ENCODE data around the gene BCL2.
A peak's percentile ranks its signal among the peaks of the same experiment; 100 is the strongest.
"Not testable (repeated sequence)": the region's sequence is repeated elsewhere in the genome, so short reads cannot be mapped to it uniquely, and the experiment has no call there.

Gene BCL2

GRCh38 chr18:63365876-63366212 lies 46.3 kb upstream of the BCL2 start:
- Histone ChIP-seq H3K9me3 (ENCODE audit: control insufficient read depth, low read length) (no peaks in the 10 kb centered on the region), H2AFZ (peak overlapping the region; percentile 94), H3K4me2 (ENCODE audit: low read length) (peak overlapping the region; percentile 60), H3K4me3 (ENCODE audit: low read depth, low read length) (peak overlapping the region; percentile 83), H3K79me2 (peaks cover 13% of the 10 kb centered on the region), H3K27me3 (ENCODE audit: control insufficient read depth, insufficient read depth, low read length) (no peaks in the 10 kb centered on the region), H3K36me3 (ENCODE audit: control insufficient read depth, insufficient read depth, low read length) (no peaks in the 10 kb centered on the region), H3K4me1 (peaks cover 8% of the 10 kb centered on the region), H3K9ac (no peak overlapping the region), H3K27ac (peak overlapping the region; percentile 97)
- TF ChIP-seq, protein P1, sequence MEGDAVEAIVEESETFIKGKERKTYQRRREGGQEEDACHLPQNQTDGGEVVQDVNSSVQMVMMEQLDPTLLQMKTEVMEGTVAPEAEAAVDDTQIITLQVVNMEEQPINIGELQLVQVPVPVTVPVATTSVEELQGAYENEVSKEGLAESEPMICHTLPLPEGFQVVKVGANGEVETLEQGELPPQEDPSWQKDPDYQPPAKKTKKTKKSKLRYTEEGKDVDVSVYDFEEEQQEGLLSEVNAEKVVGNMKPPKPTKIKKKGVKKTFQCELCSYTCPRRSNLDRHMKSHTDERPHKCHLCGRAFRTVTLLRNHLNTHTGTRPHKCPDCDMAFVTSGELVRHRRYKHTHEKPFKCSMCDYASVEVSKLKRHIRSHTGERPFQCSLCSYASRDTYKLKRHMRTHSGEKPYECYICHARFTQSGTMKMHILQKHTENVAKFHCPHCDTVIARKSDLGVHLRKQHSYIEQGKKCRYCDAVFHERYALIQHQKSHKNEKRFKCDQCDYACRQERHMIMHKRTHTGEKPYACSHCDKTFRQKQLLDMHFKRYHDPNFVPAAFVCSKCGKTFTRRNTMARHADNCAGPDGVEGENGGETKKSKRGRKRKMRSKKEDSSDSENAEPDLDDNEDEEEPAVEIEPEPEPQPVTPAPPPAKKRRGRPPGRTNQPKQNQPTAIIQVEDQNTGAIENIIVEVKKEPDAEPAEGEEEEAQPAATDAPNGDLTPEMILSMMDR (IDR thresholded peaks at IDR 0.05), result no peak

- H3K36me3 ChIP-seq (ENCODE audit: control insufficient read depth, insufficient read depth, low read length), result no peaks in the 10 kb centered on the region
- no peak overlapping the region for H3K4me2 ChIP-seq (ENCODE audit: low read length)
- H2AFZ ChIP-seq, result no peak overlapping the region
- H3K27me3 ChIP-seq (ENCODE audit: control insufficient read depth, insufficient read depth, low read length), result no peaks in the 10 kb centered on the region
- TF ChIP-seq, protein P1 (IDR thresholded peaks at IDR 0.05), result no peak
- H3K79me2 ChIP-seq, result peaks cover 13% of the 10 kb centered on the region
- no peak overlapping the region for H3K4me3 ChIP-seq (ENCODE audit: low read depth, low read length)
- no peaks in the 10 kb centered on the region for H3K9me3 ChIP-seq (ENCODE audit: control insufficient read depth, low read length)
- no peak overlapping the region for H3K9ac ChIP-seq
- H3K4me1 ChIP-seq, result peaks cover 8% of the 10 kb centered on the region
- H3K27ac ChIP-seq, result no peak overlapping the region
These were observed 44.4 kb upstream of the BCL2 start for GRCh38 chr18:63363951-63364350.

DNA sequence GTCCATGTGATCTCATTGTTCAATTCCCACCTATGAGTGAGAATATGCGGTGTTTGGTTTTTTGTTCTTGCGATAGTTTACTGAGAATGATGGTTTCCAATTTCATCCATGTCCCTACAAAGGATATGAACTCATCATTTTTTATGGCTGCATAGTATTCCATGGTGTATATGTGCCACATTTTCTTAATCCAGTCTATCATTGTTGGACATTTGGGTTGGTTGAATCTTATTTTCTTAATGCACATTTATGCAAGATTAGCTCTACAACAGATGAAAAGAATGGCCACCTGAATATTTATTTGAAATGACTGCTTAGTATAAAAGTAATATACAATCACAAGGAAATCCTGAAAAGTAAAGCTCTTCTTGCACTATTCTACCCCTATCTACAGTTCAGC lies 43.9 kb upstream of the BCL2 start:
- H3K9me3 ChIP-seq (ENCODE audit: control insufficient read depth, low read length); H3K4me1 ChIP-seq; H3K36me3 ChIP-seq (ENCODE audit: control insufficient read depth, insufficient read depth, low read length); H2AFZ ChIP-seq; H3K27ac ChIP-seq; H3K4me3 ChIP-seq (ENCODE audit: low read depth, low read length); H3K27me3 ChIP-seq (ENCODE audit: control insufficient read depth, insufficient read depth, low read length); H3K9ac ChIP-seq; H3K4me2 ChIP-seq (ENCODE audit: low read length): not testable (repeated sequence)
- peaks cover 13% of the 10 kb centered on the region for H3K79me2 ChIP-seq

- H3K79me2 ChIP-seq, result no peaks in the 10 kb centered on the region
- H3K9me3 ChIP-seq (ENCODE audit: control insufficient read depth, low read length), result no peaks in the 10 kb centered on the region
- H3K9ac ChIP-seq, result no peak overlapping the region
- H3K27ac ChIP-seq, result no peak overlapping the region
- no peak overlapping the region for H3K4me2 ChIP-seq (ENCODE audit: low read length)
- H2AFZ ChIP-seq, result no peak overlapping the region
- TF ChIP-seq, protein P1 (IDR thresholded peaks at IDR 0.05), result no peak
- no peak overlapping the region for H3K4me3 ChIP-seq (ENCODE audit: low read depth, low read length)
- no peaks in the 10 kb centered on the region for H3K4me1 ChIP-seq
- H3K36me3 ChIP-seq (ENCODE audit: control insufficient read depth, insufficient read depth, low read length), result no peaks in the 10 kb centered on the region
- no peaks in the 10 kb centered on the region for H3K27me3 ChIP-seq (ENCODE audit: control insufficient read depth, insufficient read depth, low read length)
These were observed 36.8 kb upstream of the BCL2 start for GRCh38 chr18:63356272-63356896.

- no peak overlapping the region for H3K4me3 ChIP-seq (ENCODE audit: low read depth, low read length)
- no peaks in the 10 kb centered on the region for H3K36me3 ChIP-seq (ENCODE audit: control insufficient read depth, insufficient read depth, low read length)
- TF ChIP-seq, protein P1 (IDR thresholded peaks at IDR 0.05), result no peak
These were observed 30.7 kb upstream of the BCL2 start for GRCh38 chr18:63350230-63350629.

More at GRCh38 chr18:63350230-63350629, 30.7 kb upstream of the BCL2 start:
- Histone ChIP-seq H3K9ac (no peak overlapping the region), H2AFZ (no peak overlapping the region), H3K27me3 (ENCODE audit: control insufficient read depth, insufficient read depth, low read length) (no peaks in the 10 kb centered on the region), H3K79me2 (peaks cover 3% of the 10 kb centered on the region), H3K9me3 (ENCODE audit: control insufficient read depth, low read length) (no peaks in the 10 kb centered on the region), H3K4me1 (no peaks in the 10 kb centered on the region), H3K27ac (no peak overlapping the region), H3K4me2 (ENCODE audit: low read length) (no peak overlapping the region)

All from parathyroid adenoma (tissue), 2 donors.